GM23248 (cell line): ENCODE data around the gene ZNF391.

Experiments used
- EZH2 ChIP-seq: fragments of 200-600 bp; sonication (generic); IDR thresholded peaks from 2 replicates; pipeline ENCODE4 v1.6.1; 2018; ENCODE audit warnings: antibody characterized with exemption, mild to moderate bottlenecking; ENCODE audit not compliant: insufficient read depth, poor library complexity, severe bottlenecking
- EZH2phosphoT487 ChIP-seq: fragments of 200-600 bp; sonication (generic); IDR thresholded peaks from 2 replicates; pipeline ENCODE4 v1.6.1; 2018; ENCODE audit warnings: antibody characterized with exemption, moderate library complexity, mild to moderate bottlenecking, low read depth; ENCODE audit not compliant: insufficient read depth

GRCh38 chr6:27451660-27452390, 63.3 kb downstream of the ZNF391 start:
- TF ChIP-seq EZH2: no peak
- TF ChIP-seq EZH2phosphoT487: no peak
